Smooth muscle cell (in vitro differentiated cells): ENCODE measurements around the gene CEACAM7. TPM values are rescaled to one million over a fixed set of nuclear protein-coding genes. Genes with fewer than 3 reads are reported as not detected.

Experiments used
- DNase-seq: peaks from one replicate; lab custom pipeline; 2025; ENCODE audit not compliant: unreplicated experiment; lab: John Stamatoyannopoulos, UW
- H2AFZ ChIP-seq: fragments of 200-600 bp; sonication (generic); 2 replicates; pipeline ENCODE4 v1.6.0; 2016; ENCODE audit warnings: antibody characterized with exemption, low read depth, mild to moderate bottlenecking
- H3F3A ChIP-seq: fragments of 200-600 bp; sonication (generic); 2 replicates; pipeline ENCODE4 v1.6.0; 2017; ENCODE audit warnings: antibody characterized with exemption, low read depth
- H3K27ac ChIP-seq: fragments of 200-600 bp; sonication (generic); 2 replicates; pipeline ENCODE4 v1.5.1; 2016; ENCODE audit warnings: low read depth, mild to moderate bottlenecking
- H3K27me3 ChIP-seq: fragments of 200-600 bp; sonication (generic); 2 replicates; pipeline ENCODE4 v1.6.1; 2016; ENCODE audit warnings: low read depth, mild to moderate bottlenecking
- H3K36me3 ChIP-seq: fragments of 200-600 bp; sonication (generic); 2 replicates; pipeline ENCODE4 v1.5.1; 2016; ENCODE audit warnings: low read depth
- H3K4me1 ChIP-seq: fragments of 200-600 bp; sonication (generic); 2 replicates; pipeline ENCODE4 v1.5.1; 2016; ENCODE audit warnings: low read depth
- H3K4me2 ChIP-seq: fragments of 200-600 bp; sonication (generic); 2 replicates; pipeline ENCODE4 v1.6.0; 2016; ENCODE audit warnings: mild to moderate bottlenecking
- H3K4me3 ChIP-seq: fragments of 200-600 bp; sonication (generic); 2 replicates; pipeline ENCODE4 v1.5.1; 2016; ENCODE audit warnings: mild to moderate bottlenecking
- H3K79me2 ChIP-seq: fragments of 200-600 bp; sonication (generic); 2 replicates; pipeline ENCODE4 v1.6.0; 2016; ENCODE audit warnings: low read depth, mild to moderate bottlenecking
- H3K9ac ChIP-seq: fragments of 200-600 bp; sonication (generic); 2 replicates; pipeline ENCODE4 v1.6.0; 2016; ENCODE audit warnings: low read depth
- H3K9me3 ChIP-seq: fragments of 200-600 bp; sonication (generic); replicated peaks from 2 replicates; pipeline ENCODE4 v1.5.1; 2016; ENCODE audit warnings: low read depth
- H4K20me1 ChIP-seq: fragments of 200-600 bp; sonication (generic); 2 replicates; pipeline ENCODE4 v1.6.0; 2016; ENCODE audit warnings: low read depth
- CTCF ChIP-seq: fragments of 200-600 bp; sonication (generic); IDR thresholded peaks from 2 replicates; pipeline ENCODE4 v1.5.1; 2017; ENCODE audit warnings: borderline replicate concordance, mild to moderate bottlenecking, antibody characterized with exemption; ENCODE audit not compliant: insufficient read depth, poor library complexity, severe bottlenecking
- WGBS: methylation state at CpG from one replicate; pipeline ENCODE4 v1.1.7; 2016; ENCODE audit warnings: low lambda C conversion rate; 5-methylcytosine and 5-hydroxymethylcytosine counted together
- polyA plus RNA-seq: library from polyadenylated mRNA; unstranded; fragments of >200 nt; fragmentation: Nextera tagmentation; extraction: Ambion mirVana; gene quantifications from 2 replicates; pipeline ENCODE4 v1.2.1, GENCODE V29; 2016
- total RNA-seq: library from RNA; depleted of rRNA; stranded (reverse); fragments of >200 nt; gene quantifications from 2 replicates; pipeline ENCODE4 v1.2.3, GENCODE V29; 2014

The CEACAM7 gene
- total and polyA plus RNA-seq, 2 experiments from 2014 or later, result not detected

GRCh38 chr19:41707871-41708371 is 19.9 kb upstream of the CEACAM7 start:
- H3F3A ChIP-seq, result no peaks in the 10 kb centered on the region
- H3K4me1 ChIP-seq, result no peaks in the 10 kb centered on the region
- 63% methylated on average over 5 of the region's 5 CpGs for WGBS
- no peaks in the 10 kb centered on the region for H3K27me3 ChIP-seq
- no peak overlapping the region for H3K4me3 ChIP-seq
- H4K20me1 ChIP-seq, result no peaks in the 10 kb centered on the region
- TF ChIP-seq CTCF, result no peak
- no peak overlapping the region for H3K4me2 ChIP-seq
- no peak overlapping the region for H3K27ac ChIP-seq
- no peak overlapping the region for H3K9ac ChIP-seq
- no peaks in the 10 kb centered on the region for H3K9me3 ChIP-seq
- no peaks in the 10 kb centered on the region for H3K36me3 ChIP-seq
- DNase-seq, result no peak
- no peak overlapping the region for H2AFZ ChIP-seq
- H3K79me2 ChIP-seq, result no peaks in the 10 kb centered on the region

DNA sequence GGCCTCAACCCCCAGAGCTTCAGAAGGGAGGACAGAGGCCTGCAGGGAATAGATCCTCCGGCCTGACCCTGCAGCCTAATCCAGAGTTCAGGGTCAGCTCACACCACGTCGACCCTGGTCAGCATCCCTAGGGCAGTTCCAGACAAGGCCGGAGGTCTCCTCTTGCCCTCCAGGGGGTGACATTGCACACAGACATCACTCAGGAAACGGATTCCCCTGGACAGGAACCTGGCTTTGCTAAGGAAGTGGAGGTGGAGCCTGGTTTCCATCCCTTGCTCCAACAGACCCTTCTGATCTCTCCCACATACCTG is 19.4 kb upstream of the CEACAM7 start:
- H3K4me2 ChIP-seq, result no peak overlapping the region
- H2AFZ ChIP-seq, result no peak overlapping the region
- H3K4me3 ChIP-seq, result no peak overlapping the region
- H4K20me1 ChIP-seq, result no peaks in the 10 kb centered on the region
- no peak for DNase-seq
- no peaks in the 10 kb centered on the region for H3K4me1 ChIP-seq
- TF ChIP-seq CTCF, result no peak
- no peaks in the 10 kb centered on the region for H3F3A ChIP-seq
- no peak overlapping the region for H3K27ac ChIP-seq
- no peak overlapping the region for H3K9ac ChIP-seq
- no peaks in the 10 kb centered on the region for H3K36me3 ChIP-seq
- WGBS, result 70% methylated on average over 5 of the region's 5 CpGs
- H3K9me3 ChIP-seq, result no peaks in the 10 kb centered on the region
- H3K27me3 ChIP-seq, result no peaks in the 10 kb centered on the region
- no peaks in the 10 kb centered on the region for H3K79me2 ChIP-seq

- H3K27ac ChIP-seq, result no peak overlapping the region
- H3K4me1 ChIP-seq, result no peaks in the 10 kb centered on the region
- H3K27me3 ChIP-seq, result no peaks in the 10 kb centered on the region
- H3K9me3 ChIP-seq, result no peaks in the 10 kb centered on the region
- H3F3A ChIP-seq, result no peaks in the 10 kb centered on the region
- H2AFZ ChIP-seq, result no peak overlapping the region
- no peak overlapping the region for H3K4me2 ChIP-seq
- 59% methylated on average over 26 of the region's 26 CpGs for WGBS
- no peak for DNase-seq
- H3K36me3 ChIP-seq, result no peaks in the 10 kb centered on the region
- H4K20me1 ChIP-seq, result no peaks in the 10 kb centered on the region
- H3K79me2 ChIP-seq, result no peaks in the 10 kb centered on the region
- no peak overlapping the region for H3K4me3 ChIP-seq
- TF ChIP-seq CTCF, result no peak
- H3K9ac ChIP-seq, result no peak overlapping the region
Observed at GRCh38 chr19:41706741-41707501, 18.9 kb upstream of the CEACAM7 start.
